GM18868 (cell line): Measurements from ENCODE around the gene CCDC188.

ENCODE experiments used
- ATAC-seq: cut with Tn5 transposase; IDR thresholded peaks from one replicate; pipeline ENCODE4 v1.9.1; 2021; ENCODE audit warnings: mild to moderate bottlenecking, moderate library complexity; ENCODE audit not compliant: unreplicated experiment

The CCDC188 gene

GRCh38 chr22:20150381-20151275 lies at the start of gene CCDC188:
Gene CCDC188 (minus strand): TSS chr22:20151055. CDS start chr22:20150986, 69 bp downstream.
- ATAC-seq = no peak

GRCh38 chr22:20199906-20200305 lies 49.1 kb upstream of the CCDC188 start:
- ATAC-seq = no peak

DNA sequence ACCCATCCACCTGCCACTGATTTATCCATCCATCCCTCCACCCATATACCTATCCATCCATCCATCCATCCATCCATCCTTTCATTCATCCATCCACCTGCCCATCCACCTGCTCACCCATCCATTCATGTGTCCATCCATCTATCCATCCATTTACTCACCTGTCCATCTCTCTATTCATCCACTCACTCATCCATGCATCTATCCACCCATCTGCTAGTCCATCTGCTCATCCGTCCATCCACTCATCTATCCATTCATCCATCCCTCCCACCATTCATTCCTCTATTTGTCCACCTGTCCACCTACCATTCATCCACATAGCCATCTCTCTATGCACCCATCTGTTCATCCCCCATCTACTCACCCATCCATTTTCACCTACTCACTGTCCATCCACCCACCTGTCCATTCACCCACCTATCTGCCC lies 48.6 kb upstream of the CCDC188 start:
- no peak for ATAC-seq

- no peak for ATAC-seq
Observed at GRCh38 chr22:20198557-20199319, 47.9 kb upstream of the CCDC188 start.

DNA sequence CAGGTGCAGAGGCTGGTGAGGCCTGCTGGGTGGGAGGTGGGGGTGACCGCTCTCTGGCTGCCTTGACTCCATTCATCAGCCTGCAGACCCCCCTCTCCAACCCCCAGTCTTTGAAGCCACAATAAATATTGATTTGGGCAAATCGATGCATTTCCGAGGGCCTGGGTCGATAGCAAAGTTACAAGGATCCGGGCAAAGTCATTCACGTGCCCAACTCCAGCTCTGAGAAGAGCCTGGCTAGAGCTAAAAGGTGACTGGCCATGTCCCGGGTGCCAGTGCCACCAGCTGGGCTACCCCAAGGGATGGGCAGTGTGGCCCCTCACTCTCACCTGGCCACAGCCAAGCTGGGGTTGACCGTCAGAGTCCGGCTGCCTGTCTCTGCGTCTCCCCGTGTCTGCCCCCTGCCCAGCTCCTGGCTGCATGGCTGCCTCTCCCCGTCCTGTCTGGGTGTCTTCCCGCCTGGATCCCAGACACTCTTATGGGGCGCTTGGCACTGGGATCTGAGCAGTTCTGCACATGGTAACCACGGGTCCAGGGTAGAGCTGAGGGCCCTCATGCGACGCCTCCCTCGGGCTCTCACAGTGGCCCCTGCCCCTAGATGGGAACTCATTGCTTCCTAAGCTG lies 46.7 kb upstream of the CCDC188 start:
- ATAC-seq = no peak

GRCh38 chr22:20196094-20196842 lies 45.4 kb upstream of the CCDC188 start:
- ATAC-seq = no peak

- no peak for ATAC-seq
Observed at GRCh38 chr22:20194681-20195593, 44.1 kb upstream of the CCDC188 start.

DNA sequence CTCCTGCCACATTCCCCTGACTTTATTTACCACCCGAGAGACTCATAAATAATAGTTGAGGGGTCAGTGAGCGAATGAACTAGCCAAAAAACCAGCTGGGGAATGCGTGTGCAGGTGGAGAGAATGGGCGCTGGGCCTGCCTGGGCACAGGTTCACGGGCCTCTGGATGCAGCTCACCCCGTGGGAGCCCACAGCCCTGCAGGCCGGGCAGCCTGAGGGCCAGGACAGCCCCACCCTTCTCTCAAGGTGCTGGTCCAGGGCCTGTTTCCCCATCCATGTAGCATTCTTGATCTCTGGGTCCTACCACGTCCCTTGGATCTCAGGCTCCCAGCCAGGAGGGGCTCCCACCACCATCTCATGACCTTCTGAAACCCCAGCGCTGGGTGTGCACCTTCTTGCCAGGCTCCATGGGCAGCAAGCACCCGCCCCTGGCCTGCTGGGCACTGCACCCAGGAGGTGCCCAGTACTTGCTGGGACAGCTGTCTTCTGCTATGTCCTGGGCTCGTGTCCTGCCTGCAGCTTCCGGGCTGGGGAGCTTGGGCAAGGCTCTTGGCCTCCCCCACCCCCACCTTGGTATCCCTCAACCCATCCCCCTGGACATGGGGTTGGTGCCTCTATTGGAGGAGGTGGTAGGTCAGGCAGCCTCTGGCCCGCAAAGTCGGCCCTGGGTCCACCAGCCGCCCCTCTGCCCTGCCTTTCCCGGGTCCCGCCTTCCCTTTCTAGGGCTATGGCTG lies 43.1 kb upstream of the CCDC188 start:
- ATAC-seq = no peak

DNA sequence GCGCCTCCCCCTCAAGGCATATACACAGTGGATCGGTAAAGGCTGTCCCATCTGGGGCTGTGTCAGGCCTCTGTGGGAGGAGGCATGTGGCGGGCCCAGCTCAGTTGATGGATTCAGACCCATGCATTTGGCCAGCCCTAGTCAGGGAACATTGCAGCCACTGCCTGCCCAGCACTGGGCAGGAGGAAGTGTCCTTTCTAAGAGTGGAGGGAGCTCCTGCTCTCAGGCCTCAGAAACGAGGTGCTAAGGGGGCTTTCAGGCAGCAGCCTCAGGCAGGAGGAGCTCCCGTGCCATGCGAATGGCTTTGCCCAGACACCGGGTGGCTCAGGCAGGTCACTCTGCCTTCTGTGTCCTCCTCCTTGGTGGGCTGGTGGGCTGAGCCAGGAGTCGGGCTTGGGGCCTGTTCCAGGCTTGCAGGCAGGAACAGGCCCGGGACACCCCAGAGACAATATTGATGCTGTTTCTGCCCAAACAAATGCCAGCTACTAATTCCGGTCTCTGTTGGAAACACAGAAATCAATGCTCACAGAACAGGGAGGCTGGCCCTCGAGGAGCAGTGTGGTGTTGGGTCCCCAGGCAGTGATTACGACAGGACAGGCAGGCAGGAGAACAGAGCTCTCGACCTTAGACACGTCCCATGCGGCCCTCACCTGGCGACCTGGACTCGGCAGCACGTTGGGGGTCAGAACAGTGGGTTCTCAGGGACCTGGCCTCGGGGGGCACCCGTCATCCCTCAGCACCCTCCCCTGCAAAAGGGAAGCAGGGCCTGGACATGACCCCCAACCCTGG lies 42.3 kb upstream of the CCDC188 start:
- ATAC-seq = no peak

GRCh38 chr22:20192293-20192971 lies 41.6 kb upstream of the CCDC188 start:
- ATAC-seq = no peak

DNA sequence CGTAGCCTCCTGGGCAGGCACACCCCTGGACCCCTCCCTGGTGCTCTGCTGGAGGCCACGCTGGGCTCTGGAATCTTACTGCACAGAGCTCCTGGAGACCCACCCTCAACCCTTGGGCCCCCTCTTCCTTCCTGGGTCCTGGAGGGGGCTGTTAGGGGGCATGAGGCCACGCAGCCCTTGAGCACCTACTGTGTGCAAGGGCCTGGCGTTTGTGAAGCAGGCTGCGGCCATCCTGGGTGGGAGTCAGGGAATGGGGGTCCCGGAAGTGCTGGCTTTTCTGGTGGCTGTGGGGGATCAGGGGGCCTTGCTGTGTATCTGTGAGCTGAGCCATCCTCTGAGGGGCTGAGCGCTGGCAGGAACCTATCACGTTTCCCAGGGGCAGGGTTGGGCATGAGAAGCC lies 40.9 kb upstream of the CCDC188 start:
- no peak for ATAC-seq

DNA sequence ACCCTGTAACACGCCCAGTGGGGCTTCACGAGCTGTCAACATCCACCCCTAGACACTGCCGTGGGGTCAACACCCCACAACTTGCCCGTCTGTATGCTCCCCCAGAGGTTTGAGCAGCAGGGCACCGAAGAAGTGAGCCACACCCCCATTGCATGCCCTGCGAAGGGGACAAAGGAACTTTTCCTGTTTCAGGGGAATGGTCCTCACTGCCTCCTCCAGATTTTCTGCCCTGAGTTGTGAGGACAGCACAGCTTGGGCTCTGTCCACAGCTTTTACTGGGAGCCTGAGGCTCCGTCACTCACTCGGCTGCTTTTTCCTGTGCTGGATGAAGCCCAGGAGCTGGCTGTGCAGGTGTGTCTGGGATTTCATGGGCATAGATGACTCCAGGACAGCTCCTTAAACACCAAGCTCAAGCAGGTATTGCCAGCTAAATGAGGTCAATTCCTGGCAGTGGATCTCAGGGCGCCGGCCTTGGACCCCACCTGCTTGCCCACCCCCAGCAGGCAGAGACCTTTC lies 40.2 kb upstream of the CCDC188 start:
- no peak for ATAC-seq

GRCh38 chr22:20188567-20188877 lies 37.7 kb upstream of the CCDC188 start:
- no peak for ATAC-seq

DNA sequence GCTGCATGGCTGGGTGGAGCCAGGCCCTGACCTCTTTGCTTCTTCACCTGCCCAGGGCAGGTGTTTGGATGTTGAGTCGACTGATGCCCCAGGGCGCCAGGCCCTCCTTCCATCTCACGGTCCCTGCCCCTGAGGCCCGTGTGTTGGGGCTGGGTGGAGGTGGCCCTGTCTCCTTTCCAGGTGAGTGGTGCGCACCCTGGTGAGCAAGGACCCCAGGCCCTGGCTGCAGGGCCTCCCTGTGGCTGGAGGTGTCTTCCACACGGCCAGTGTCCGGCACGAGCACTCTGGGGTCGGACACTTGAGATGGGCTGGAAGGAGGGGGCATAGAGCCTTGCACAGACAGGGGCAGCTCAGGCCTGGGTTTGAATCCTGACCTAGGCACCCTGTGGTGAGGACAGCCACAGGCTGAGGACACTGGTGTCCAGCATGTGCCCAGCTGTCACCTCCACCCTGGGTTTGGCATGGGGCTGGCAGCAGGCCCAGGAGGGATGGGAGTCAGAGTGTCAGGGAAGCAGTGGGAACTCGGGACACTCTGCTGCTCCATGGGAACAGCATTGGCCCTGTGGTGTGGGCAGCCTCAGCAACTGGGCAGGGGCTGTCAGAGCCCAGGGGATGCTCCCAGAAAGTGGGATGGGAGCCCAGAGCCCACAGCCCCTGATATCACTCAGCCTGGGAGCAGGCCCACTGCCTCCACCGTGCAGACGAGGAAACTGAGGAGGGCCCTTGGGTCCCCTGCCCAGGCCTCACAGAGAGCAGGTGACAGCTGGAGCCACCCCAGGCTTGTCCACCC lies 37.1 kb upstream of the CCDC188 start:
- no peak for ATAC-seq

DNA sequence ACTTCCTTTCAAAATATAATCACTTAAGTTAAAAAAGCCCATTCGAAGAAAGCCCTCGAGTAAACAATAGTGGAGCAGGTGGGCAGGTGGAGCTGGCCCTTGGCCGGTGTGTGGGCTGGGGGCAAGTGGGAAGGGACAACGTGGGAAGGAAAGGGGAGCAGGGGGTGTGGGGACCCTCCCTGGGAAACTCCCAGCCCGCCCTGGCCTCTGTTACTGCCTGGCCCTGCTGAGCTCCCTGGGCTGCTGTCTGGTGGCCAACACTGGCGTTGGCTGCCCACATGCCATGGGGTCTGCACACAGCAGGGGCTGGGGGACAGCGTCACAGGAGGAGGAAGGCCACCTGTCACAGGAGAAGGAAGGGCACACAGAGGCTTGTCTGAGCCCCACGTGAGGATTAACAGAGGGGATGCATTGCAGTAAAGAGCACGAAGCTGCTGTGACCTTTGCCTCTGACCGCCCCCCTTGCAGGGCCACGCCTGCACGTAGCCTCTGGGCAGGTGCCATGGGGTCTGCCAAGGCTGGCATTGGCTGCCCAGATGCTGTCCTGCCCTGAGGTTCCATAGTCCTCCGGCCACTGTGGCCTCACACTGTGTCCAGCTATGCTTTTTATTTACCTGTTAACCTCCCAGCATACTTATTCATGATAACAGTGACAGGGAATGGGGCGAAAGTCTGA lies 36.2 kb upstream of the CCDC188 start:
- no peak for ATAC-seq

GRCh38 chr22:20186183-20186870 lies 35.5 kb upstream of the CCDC188 start:
- ATAC-seq = no peak
